Fibroblast of skin of back (primary cell): ENCODE data around the gene TMED8.
A peak's percentile ranks its signal among the peaks of the same experiment; 100 is the strongest.
"Not testable (repeated sequence)": the region's sequence is repeated elsewhere in the genome, so short reads cannot be mapped to it uniquely, and the experiment has no call there.

Experiments
- DNase-seq: peaks from one replicate; pipeline ENCODE4 v3.0.0-alpha.2; 2013

The TMED8 gene

GRCh38 chr14:77364146-77364545 lies 12.7 kb downstream of the TMED8 start:
- DNase-seq = no peak

GRCh38 chr14:77359626-77360025 lies 17.3 kb downstream of the TMED8 start:
- no peak for DNase-seq

GRCh38 chr14:77356899-77357298 lies 20.0 kb downstream of the TMED8 start:
- no peak for DNase-seq

- no peak for DNase-seq
These were observed 21.1 kb downstream of the TMED8 start for GRCh38 chr14:77355811-77356210.

- no peak for DNase-seq
These were observed 23.3 kb downstream of the TMED8 start for GRCh38 chr14:77353469-77354141.

GRCh38 chr14:77347751-77348150 lies 29.1 kb downstream of the TMED8 start:
- DNase-seq = no peak

GRCh38 chr14:77346495-77346894 lies 30.4 kb downstream of the TMED8 start:
- DNase-seq = no peak

GRCh38 chr14:77344377-77344996 lies 32.4 kb downstream of the TMED8 start:
- DNase-seq = no peak

- DNase-seq = no peak
These were observed 33.2 kb downstream of the TMED8 start for GRCh38 chr14:77343662-77344061.

- no peak for DNase-seq
These were observed 34.0 kb downstream of the TMED8 start for GRCh38 chr14:77342726-77343397.

- DNase-seq = no peak
These were observed 36.5 kb downstream of the TMED8 start for GRCh38 chr14:77340389-77340788.

- peak; percentile 39 for DNase-seq
These were observed 37.5 kb downstream of the TMED8 start for GRCh38 chr14:77339407-77339806.

GRCh38 chr14:77338302-77338701 lies 38.6 kb downstream of the TMED8 start:
- DNase-seq = no peak

GRCh38 chr14:77337880-77338279 lies 39.0 kb downstream of the TMED8 start:
- DNase-seq = no peak

- not testable (repeated sequence) for DNase-seq
These were observed 39.6 kb downstream of the TMED8 start for GRCh38 chr14:77337255-77337654.

GRCh38 chr14:77335576-77335975 lies 41.3 kb downstream of the TMED8 start:
- DNase-seq = no peak

- no peak for DNase-seq
These were observed 47.0 kb downstream of the TMED8 start for GRCh38 chr14:77329872-77330271.

- DNase-seq = no peak
These were observed 49.8 kb downstream of the TMED8 start for GRCh38 chr14:77327111-77327510.

- no peak for DNase-seq
These were observed 51.2 kb downstream of the TMED8 start for GRCh38 chr14:77325746-77326094.

- DNase-seq = no peak
These were observed 51.8 kb downstream of the TMED8 start for GRCh38 chr14:77324816-77325745.

GRCh38 chr14:77324289-77324688 lies 52.6 kb downstream of the TMED8 start:
- no peak for DNase-seq

GRCh38 chr14:77323571-77323970 lies 53.3 kb downstream of the TMED8 start:
- DNase-seq = no peak

GRCh38 chr14:77322951-77323350 lies 53.9 kb downstream of the TMED8 start:
- no peak for DNase-seq
